Upper lobe of right lung (tissue), 1 donor: ENCODE measurements around the gene GLUD2. TPM values are rescaled to one million over a fixed set of nuclear protein-coding genes. Genes with fewer than 3 reads are reported as not detected.

Experiments
- ATAC-seq: fragments of 200-7000 bp; cut with Tn5 transposase; one replicate; pipeline ENCODE4 v1.9.1; 2020; ENCODE audit warnings: mild to moderate bottlenecking, moderate library complexity
- DNase-seq: peaks from one replicate; pipeline ENCODE4 v3.0.0-alpha.2; 2020
- H3K27ac ChIP-seq: fragments of 200-600 bp; one replicate; pipeline ENCODE4 v1.8.0; 2022
- H3K27me3 ChIP-seq: fragments of 200-600 bp; one replicate; pipeline ENCODE4 v1.8.0; 2022; ENCODE audit warnings: mild to moderate bottlenecking
- H3K36me3 ChIP-seq: fragments of 200-600 bp; one replicate; pipeline ENCODE4 v1.8.0; 2022
- H3K4me1 ChIP-seq: fragments of 200-600 bp; one replicate; pipeline ENCODE4 v1.8.0; 2022
- H3K4me3 ChIP-seq: fragments of 200-600 bp; one replicate; pipeline ENCODE4 v1.8.0; 2022; ENCODE audit warnings: mild to moderate bottlenecking
- H3K9me3 ChIP-seq: fragments of 200-600 bp; one replicate; pipeline ENCODE4 v1.8.0; 2022
- intact Hi-C: fragments of 100-400 bp; cut with DNase I; formaldehyde crosslinking; loops from one replicate; pipeline ENCODE4 v1.11.0; 2022
- total RNA-seq: library from RNA; stranded (reverse); fragmentation: NEBNext Ultra II Directional; extraction: Animal tissue kit (Norgen Biotek cat#: 25700); gene quantifications from one replicate; pipeline ENCODE4 v1.2.1, GENCODE V29; 2021
- TF ChIP-seq, protein P1 (sequence below): fragments of 200-600 bp; IDR thresholded peaks from one replicate; pipeline ENCODE4 v1.8.0; 2022; ENCODE audit warnings: antibody characterized with exemption
- donor health status: DM: no; HTN: yes; CAD: no; lungs with severe emphysema.

The GLUD2 gene
- total RNA-seq, 1 donor from 2014 or later: 1.6 TPM

DNA sequence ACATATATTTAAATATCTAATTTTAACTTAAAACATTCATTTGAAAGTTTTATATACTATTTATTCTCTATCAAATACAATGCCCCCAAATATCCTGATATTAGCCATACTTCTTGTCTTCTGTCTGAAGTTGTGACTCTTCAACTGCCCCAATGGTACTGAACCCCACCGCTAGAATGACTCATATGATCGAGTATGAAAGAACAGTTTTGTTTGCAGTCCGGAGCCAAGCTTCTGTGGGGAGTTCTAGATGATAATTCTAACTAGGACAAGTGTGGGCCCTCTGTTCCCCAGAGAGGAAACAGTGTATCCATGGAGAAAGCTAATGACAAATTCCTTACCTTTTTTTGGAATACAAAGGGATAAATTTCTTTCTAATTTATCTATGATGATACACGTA is 37.2 kb upstream of the GLUD2 start:
- H3K27me3 ChIP-seq: no peaks in the 10 kb centered on the region
- H3K4me1 ChIP-seq: no peaks in the 10 kb centered on the region
- no peaks in the 10 kb centered on the region for H3K36me3 ChIP-seq
- no peaks in the 10 kb centered on the region for H3K9me3 ChIP-seq
- no peak overlapping the region for H3K27ac ChIP-seq
- DNase-seq: no peak
- no peak for ATAC-seq
- H3K4me3 ChIP-seq: no peak overlapping the region
- intact Hi-C loops: no loop called here
- TF ChIP-seq, protein P1, sequence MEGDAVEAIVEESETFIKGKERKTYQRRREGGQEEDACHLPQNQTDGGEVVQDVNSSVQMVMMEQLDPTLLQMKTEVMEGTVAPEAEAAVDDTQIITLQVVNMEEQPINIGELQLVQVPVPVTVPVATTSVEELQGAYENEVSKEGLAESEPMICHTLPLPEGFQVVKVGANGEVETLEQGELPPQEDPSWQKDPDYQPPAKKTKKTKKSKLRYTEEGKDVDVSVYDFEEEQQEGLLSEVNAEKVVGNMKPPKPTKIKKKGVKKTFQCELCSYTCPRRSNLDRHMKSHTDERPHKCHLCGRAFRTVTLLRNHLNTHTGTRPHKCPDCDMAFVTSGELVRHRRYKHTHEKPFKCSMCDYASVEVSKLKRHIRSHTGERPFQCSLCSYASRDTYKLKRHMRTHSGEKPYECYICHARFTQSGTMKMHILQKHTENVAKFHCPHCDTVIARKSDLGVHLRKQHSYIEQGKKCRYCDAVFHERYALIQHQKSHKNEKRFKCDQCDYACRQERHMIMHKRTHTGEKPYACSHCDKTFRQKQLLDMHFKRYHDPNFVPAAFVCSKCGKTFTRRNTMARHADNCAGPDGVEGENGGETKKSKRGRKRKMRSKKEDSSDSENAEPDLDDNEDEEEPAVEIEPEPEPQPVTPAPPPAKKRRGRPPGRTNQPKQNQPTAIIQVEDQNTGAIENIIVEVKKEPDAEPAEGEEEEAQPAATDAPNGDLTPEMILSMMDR: no peak

DNA sequence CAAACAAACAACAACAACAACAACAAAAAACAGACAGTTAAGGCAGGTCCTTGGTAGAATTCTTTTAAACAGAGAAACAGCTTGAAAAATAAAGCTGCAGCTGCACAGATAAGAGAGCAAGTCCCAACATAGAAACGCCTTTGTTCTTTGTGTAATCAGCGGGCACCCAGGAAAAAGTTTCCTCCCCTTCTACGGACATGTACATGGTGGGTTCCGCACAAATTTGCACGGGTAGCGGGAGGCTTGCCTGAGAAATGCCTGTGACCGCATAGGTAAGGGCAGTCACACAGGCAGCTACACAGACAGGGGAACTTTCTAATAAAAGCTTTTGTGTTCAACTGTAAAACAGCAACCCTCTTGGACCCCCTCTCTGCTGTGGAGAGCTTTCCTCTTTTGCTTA is 36.2 kb upstream of the GLUD2 start:
- Histone ChIP-seq H3K36me3 (no peaks in the 10 kb centered on the region), H3K27me3 (no peaks in the 10 kb centered on the region), H3K4me1 (no peaks in the 10 kb centered on the region), H3K4me3 (no peak overlapping the region), H3K9me3 (no peaks in the 10 kb centered on the region), H3K27ac (no peak overlapping the region)
- no peak for ATAC-seq
- no peak for DNase-seq
- intact Hi-C loops: no loop called here
- TF ChIP-seq, protein P1: no peak

DNA sequence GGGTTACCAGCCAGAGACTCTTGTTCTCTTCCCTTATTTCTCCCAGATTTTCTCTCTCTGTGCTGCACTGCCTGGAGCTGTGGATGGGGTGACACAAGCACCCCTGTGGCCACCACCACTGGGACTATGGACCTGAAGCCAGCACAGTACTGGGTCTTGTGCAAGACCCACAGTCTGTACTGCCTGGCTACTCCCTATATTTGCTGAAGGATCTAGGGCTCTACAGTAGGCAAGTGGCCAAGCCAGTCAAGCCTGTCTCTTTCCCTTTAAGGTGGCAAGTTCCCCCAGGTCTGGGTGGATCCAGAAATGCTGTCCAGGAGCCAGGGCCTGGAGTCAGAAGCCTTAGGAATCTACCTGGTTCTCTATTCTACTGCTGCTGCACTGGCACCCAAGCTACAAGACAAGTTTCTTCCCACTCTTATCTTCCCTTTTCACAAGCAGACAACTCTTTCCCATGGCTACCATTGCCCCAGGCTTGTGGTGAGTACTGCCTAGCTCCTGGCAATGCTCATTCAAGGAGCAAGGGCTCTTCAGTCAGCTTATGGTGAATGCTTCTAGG is 33.4 kb upstream of the GLUD2 start:
- Histone ChIP-seq H3K27me3 (no peaks in the 10 kb centered on the region), H3K27ac (no peak overlapping the region), H3K9me3 (no peaks in the 10 kb centered on the region), H3K4me1 (no peaks in the 10 kb centered on the region), H3K4me3 (no peak overlapping the region), H3K36me3 (no peaks in the 10 kb centered on the region)
- TF ChIP-seq, protein P1: no peak
- DNase-seq: no peak
- intact Hi-C loops: no loop called here
- ATAC-seq: no peak

DNA sequence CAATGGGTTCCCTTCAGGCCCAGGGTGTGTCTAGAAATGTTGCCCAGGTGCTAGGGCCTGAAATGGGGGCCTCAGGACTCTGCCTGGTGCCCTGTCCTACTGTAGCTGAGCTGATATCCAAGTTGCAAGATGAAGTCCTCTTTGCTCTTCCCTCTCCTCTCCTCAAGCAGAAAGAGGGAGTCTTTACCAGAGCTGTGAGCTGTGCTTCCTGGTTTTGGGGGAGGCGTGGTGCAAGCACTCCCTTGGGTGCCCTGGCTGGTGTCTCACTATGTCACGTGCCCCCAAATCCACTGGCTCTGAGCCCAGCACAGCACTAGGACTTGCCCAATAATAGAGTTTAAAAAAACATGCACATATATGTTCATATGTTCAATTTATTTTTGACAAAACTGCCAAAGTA is 32.6 kb upstream of the GLUD2 start:
- H3K36me3 ChIP-seq: no peaks in the 10 kb centered on the region
- TF ChIP-seq, protein P1: no peak
- H3K4me3 ChIP-seq: no peak overlapping the region
- intact Hi-C loops: no loop called here
- no peaks in the 10 kb centered on the region for H3K9me3 ChIP-seq
- ATAC-seq: no peak
- H3K27ac ChIP-seq: no peak overlapping the region
- DNase-seq: no peak
- no peaks in the 10 kb centered on the region for H3K4me1 ChIP-seq
- no peaks in the 10 kb centered on the region for H3K27me3 ChIP-seq

DNA sequence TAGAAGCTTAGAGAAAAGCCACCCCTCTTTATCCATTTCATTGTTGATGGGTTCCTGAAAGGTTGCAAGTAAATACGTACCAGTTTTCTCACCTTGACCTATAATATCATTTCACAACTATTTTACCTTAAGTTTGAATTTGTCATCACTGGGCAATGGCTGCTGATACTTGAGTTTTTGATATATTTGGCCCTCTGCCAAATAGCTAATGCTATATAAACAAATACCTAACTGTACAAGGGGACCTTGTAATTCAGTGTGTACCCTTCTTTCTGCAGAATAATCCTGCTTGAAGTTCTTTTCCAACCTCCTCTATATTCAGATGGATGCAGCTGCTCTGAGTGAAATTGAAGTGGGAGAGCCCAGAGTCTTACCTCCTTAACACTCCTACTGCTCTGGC is 19.0 kb upstream of the GLUD2 start:
- Histone ChIP-seq H3K4me1 (no peaks in the 10 kb centered on the region), H3K36me3 (no peaks in the 10 kb centered on the region), H3K9me3 (no peaks in the 10 kb centered on the region), H3K4me3 (no peak overlapping the region), H3K27me3 (no peaks in the 10 kb centered on the region), H3K27ac (no peak overlapping the region)
- ATAC-seq (no peak), DNase-seq (no peak)
- intact Hi-C loops: no loop called here
- TF ChIP-seq, protein P1: no peak

DNA sequence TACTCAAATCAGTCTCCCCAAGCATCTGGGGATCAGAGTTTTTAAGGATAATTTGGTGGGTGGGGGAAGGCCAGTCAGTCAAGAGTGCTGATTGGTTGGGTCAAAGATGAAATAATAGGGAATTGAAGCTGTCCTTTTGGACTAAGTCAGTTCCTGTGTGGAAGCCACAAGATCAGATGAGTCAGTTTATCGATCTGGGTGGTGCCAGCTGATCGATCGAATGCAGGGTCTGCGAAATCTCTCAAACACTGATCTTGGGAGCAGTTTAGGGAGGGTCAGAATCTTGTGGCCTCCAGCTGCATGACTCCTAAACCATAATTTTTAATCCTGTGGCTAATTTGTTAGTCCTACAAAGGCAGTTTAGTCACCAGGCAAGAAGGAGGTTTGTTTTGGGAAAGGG is 17.3 kb upstream of the GLUD2 start:
- Histone ChIP-seq H3K9me3 (no peaks in the 10 kb centered on the region), H3K27me3 (no peaks in the 10 kb centered on the region), H3K4me3 (no peak overlapping the region), H3K4me1 (no peaks in the 10 kb centered on the region), H3K27ac (no peak overlapping the region), H3K36me3 (no peaks in the 10 kb centered on the region)
- intact Hi-C loops: no loop called here
- DNase-seq (no peak), ATAC-seq (no peak)
- TF ChIP-seq, protein P1: no peak
